Stimulated activated CD4-positive, alpha-beta T cell treated with anti-CD3 and anti-CD28 coated beads, Interleukin-2, amount 100 ng/mL, for 4 hours (primary cell): ENCODE measurements around the gene ABCA4.

Experiments used
- DNase-seq: peaks from one replicate; pipeline ENCODE4 v3.0.0-alpha.2; 2020; ENCODE audit warnings: low read depth

The ABCA4 gene

GRCh38 chr1:94122201-94122970 is 1.4 kb upstream of the ABCA4 start:
- DNase-seq: no peak

DNA sequence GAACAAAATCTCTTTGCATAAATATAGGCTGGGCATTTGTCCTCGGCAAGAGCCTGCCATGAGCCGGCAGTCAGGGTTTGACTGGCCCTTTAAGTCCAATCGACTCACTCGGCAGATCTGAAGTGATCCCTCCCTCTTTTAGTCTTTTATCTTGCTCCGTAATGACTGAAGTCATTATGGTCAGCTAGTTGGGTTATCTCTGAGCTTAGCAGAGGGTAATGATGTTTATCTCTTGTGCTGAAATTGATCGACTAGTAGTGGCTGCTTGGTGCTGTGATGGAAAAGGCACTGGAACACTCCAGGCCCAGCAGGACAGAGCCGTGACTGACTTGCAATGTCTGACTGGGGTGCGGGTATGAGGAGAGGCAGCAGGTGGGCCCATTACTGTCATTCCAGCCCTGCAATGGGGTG is 468 bp upstream of the ABCA4 start:
- no peak for DNase-seq

DNA sequence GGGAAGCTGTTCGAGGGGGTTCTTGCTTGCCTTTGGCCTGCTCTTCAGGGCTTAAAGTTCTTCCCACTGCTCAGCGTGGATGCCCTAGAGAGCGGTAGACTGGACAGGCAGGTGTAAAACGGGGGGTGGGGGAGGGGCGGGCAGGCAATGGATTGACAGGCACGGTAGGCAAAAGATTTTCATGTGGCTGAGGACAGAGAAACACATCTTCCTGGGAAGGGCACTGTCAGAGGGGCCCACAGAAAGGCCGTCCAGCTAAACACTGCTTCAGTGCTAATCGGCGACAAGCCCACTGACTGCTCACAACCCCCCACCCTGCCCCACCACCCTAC is 412 bp downstream of the ABCA4 start:
- DNase-seq: no peak

DNA sequence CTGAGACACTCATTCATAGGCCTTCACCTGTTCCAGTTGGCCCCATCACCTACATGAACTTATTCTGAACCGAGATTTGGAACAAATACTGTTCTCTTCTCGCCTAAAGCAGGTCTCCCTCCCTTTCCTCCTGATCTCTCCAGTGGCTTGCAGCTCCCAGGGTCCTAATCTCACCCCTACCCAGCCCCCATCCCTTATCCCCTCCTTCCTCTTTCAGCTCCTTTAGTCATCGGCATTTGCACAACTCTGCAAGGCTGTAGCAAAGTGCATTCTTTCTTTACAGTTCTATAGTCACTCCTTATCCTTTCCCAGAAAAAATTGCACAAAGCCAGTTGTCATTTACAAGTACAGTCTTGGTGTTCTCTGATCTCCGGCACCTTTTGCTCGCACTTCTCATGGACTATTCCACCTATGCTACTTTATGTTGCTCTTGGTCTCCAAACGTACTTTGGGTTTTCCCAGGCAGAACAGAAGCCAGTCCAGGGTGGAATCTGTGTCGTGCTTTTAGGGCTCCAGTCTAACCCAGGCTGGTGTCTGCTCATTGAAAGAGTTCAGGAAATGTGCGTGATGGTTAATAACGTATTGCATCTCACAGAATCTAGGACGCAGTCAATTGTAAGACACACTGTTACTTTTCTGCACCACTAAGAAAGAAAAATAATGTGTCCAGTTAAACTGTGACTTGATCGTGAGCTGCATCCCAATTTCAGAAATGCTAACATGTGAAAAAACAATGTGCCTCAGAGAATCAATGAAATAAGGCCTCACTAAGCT is 965 bp downstream of the ABCA4 start:
- DNase-seq: no peak

DNA sequence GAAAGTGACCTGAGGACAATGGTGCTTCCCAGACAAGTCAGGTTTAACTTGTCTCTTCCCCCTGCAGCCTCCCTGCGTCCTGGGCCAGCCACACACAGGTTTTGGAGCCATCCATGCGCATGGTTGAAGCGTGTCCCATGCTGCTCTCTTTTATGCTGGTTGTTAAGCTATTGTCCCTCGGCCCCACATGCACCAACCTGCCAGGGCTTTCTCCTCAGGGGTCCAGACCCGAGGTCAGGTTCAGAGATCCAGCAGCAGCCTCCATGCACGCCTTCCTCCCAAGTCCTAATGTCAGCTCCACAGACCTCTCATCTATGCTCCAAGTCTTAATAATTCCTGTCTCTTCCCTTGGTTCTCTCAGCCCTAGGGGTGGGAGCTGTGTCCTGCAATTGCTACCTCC is 1.6 kb downstream of the ABCA4 start:
- DNase-seq: no peak

- no peak for DNase-seq
These were observed 2.5 kb downstream of the ABCA4 start for GRCh38 chr1:94118471-94118870.

DNA sequence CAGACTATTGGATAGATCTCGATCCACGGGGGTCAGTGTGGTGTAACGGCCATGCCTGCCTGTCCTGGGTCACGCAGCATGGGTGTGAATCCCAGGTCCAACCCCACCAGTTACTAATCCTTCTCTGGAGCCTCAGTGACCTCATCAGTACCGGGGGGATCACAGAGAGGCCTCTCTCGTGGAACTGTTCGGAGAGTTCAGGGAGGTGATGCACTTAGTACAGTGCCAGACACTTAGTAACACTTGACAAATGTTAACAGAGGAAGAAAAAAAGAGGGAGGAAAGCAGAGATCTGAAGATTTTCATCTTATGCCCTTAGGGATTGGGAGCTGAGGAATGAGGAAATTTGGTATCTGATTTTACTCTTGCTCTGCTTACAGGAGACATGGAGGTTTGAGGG is 2.9 kb downstream of the ABCA4 start:
- DNase-seq: no peak

- no peak for DNase-seq
These were observed 3.6 kb downstream of the ABCA4 start for GRCh38 chr1:94117259-94117851.

GRCh38 chr1:94115900-94116436 is 5.0 kb downstream of the ABCA4 start:
- no peak for DNase-seq

DNA sequence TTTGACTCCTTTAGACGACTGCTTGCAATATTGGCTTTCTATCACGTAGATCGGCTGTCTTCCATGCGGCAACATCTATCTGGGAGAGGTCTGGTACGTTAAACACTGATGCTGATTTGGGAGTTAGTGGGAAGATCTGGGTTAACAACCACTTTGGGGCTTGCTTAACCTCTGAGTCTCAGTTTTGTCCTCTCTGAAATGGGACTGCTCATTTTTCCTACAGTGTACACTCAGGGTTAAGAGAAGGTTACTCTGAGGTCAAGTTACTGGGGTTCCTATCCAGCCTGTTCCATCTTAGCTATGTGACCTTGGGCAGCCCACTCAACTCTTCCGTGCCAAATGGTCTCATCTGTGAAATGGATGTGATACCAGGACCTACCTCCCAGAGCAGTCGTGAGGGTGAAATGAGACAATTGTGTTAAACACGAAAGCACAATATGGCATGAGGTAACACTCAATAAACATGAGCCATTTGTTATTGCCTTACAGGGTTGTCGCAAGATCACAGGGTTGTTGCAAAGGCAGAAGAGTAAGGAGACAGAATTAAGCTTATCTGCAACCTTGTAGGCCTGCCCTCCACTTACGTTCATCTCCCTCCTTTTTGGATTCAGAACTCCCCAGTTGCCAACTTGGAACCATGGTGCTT is 5.6 kb downstream of the ABCA4 start:
- DNase-seq: no peak

DNA sequence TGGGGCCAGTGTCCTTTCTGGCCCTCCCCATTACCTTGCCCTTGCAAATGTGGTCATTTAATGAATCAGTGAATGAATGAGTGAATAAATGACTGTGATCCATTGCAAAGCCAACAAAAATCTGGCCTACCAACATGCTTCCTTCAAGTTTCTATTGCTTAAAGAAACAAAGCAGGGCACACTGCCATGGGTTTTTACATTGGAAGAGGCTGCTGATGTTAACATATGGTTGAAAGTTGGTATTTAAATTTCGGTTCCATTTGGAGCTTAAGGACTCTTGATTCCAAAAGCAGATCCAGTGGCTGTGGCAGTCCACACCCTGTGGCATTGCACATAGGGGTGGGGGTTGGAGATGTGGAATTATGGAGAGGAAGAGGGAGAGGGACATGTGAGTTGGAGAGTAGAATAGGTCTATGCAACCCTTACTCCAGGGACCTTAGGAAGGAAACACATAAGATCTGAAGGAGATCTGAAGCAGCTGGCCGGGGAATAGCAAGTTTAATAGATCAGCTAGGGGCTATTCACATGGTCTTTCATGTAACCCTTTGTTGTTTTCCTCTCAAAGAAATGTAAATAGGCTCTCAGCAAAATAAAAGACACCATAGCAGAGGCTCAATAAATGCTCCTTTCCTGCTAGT is 7.2 kb downstream of the ABCA4 start:
- no peak for DNase-seq

DNA sequence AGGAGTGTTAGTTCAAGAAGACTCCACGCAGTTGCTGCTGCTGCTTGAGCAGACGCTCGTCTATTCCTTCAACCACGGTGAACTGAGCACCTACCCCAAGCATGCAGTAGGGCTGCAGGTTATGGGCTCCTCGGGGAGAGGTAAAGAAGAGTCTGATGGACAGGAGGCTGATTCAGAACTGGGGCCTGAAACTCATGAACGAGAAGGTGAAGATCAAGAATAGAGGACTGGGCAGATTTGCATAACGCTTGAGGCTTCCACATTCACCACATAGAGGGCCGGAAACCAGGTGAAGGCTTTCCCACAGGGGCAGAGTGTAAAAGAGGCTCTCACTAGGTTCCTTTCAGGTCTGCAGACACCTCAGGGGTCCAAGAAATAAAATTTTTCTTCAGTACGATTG is 9.1 kb downstream of the ABCA4 start:
- DNase-seq: no peak

GRCh38 chr1:94110946-94111740 is 9.8 kb downstream of the ABCA4 start:
- no peak for DNase-seq

DNA sequence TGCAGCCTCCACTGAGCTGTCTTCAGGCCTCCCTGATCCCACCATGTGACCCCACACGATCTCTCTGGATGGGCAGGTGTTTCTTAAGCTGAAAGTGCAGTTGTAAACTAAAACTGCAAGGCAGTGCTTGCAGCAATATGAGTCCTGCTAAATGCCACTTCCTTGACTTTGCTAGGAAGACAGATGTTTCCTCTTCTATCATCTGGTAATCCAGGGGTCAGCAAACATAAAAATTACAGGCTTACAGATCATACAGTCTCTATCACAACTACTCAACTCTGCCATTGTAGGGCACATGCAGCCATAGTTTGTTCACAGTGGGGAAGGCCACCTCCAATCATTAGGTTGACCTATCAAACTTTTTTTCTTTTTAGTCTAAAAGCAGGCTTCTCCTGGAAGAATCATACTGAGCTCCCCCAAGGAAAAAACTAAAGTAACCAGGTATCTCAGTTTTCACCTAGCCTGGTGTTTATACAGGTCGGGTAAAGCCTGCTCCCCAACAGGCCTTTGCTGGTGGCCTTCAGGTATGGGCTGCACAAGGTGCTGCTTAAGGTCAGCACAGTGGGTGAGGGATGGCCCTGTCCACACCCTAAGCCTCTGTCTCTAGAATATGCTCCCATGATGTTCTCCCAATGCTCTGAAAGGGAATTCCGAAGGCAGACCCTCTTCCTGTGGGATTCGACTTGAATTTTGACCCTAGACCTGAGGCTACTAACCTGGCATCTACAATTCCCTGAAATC is 10.8 kb downstream of the ABCA4 start:
- DNase-seq: no peak

GRCh38 chr1:94109478-94109877 is 11.5 kb downstream of the ABCA4 start:
- no peak for DNase-seq

DNA sequence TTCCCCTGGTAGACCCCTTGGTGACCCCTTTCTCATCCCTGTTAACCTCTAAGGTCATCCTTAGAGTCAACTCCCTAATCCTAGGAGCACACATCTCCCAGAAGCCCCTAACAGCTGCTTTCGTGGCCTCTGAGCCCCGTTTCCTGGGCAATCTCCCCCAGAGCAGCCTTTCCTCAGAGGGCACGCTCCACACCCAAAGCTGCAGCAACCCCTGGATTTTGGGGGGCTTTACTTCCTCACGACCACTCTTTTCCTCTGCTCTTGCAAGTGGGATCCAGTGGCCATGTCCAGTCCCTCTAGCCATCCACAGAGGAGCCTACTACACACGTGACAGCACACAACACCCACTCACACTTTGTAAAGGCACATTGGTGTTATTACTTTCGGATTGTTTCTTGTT is 13.8 kb downstream of the ABCA4 start:
- no peak for DNase-seq

- DNase-seq: no peak
These were observed 14.2 kb downstream of the ABCA4 start for GRCh38 chr1:94106716-94107115.

GRCh38 chr1:94105957-94106529 is 14.9 kb downstream of the ABCA4 start:
- no peak for DNase-seq

DNA sequence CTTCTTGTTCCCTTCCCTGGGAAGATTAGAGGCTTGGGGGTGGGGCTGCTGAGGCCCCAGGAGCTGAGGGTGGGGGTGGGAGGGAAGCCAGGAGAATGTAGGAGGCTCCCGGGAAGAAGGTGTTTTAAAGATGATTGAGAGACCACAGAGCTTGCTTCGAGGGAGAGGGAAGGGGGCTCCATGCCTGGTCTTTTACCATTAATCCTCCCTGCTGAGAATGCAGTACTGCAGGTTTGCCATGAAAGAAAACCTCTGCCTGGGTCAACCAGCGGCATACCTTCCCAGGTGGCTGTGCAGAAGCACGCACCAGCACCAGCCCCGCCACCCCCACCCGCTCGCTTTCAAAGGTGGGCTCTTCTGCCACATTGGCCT is 15.4 kb downstream of the ABCA4 start:
- DNase-seq: no peak
